Right atrium auricular region (tissue), 2 donors: ENCODE measurements around the gene ZCCHC17. TPM values are rescaled to one million over a fixed set of nuclear protein-coding genes. Genes with fewer than 3 reads are reported as not detected.

ENCODE experiments used
- DNase-seq: peaks from one replicate; pipeline ENCODE4 v3.0.0-alpha.2; 2019; ENCODE audit warnings: low spot score
- H3K27ac ChIP-seq, 2 donors: fragments of 200-600 bp; sonication (generic); 1 replicate in 1 of 2; 2 replicates in 1 of 2; pipeline ENCODE4 v1.5.1; 2016 to 2019
- H3K27me3 ChIP-seq, 2 donors: fragments of 200-600 bp; sonication (generic); one replicate each; pipeline versions ENCODE4 v1.5.1 to v1.6.0; 2017 to 2019
- H3K36me3 ChIP-seq: fragments of 200-600 bp; sonication (generic); one replicate; pipeline ENCODE4 v1.5.1; 2016
- H3K4me1 ChIP-seq, 2 donors: fragments of 200-600 bp; sonication (generic); one replicate each; pipeline versions ENCODE4 v1.5.1 to v1.6.0; 2017 to 2019
- H3K4me3 ChIP-seq, 2 donors: fragments of 200-600 bp; sonication (generic); 1 replicate in 1 of 2; 2 replicates in 1 of 2; pipeline ENCODE4 v1.5.1; 2017 to 2019; ENCODE audit warnings: mild to moderate bottlenecking in 1 of 2, moderate library complexity in 1 of 2
- H3K9me3 ChIP-seq, 2 donors: fragments of 200-600 bp; sonication (generic); one replicate each; pipeline ENCODE4 v1.5.1; 2019
- CTCF ChIP-seq, 2 donors: fragments of 200-600 bp; sonication (generic); IDR thresholded peaks; one replicate each; pipeline ENCODE4 v1.5.1; 2019; ENCODE audit warnings: antibody characterized with exemption in 2 of 2
- total RNA-seq, 2 donors: library from RNA; depleted of rRNA; stranded (reverse); fragments of >200 nt; gene quantifications; one replicate each; pipeline ENCODE4 v1.1.0, GENCODE V29; 2016

ZCCHC17 gene
- total RNA-seq, 2 donors from 2014 or later: 12.7 to 13.3 TPM

- Histone ChIP-seq H3K4me1 (no peaks in the 10 kb centered on the region), H3K27ac (no peak overlapping the region), H3K36me3 (peaks cover 27% of the 10 kb centered on the region), H3K9me3 (no peaks in the 10 kb centered on the region), H3K27me3 (no peaks in the 10 kb centered on the region), H3K4me3 (no peak overlapping the region)
- DNase-seq: no peak
- no peak for TF ChIP-seq CTCF (IDR thresholded peaks at IDR 0.05)
Observed at GRCh38 chr1:31308036-31308435, 11.2 kb downstream of the ZCCHC17 start.

DNA sequence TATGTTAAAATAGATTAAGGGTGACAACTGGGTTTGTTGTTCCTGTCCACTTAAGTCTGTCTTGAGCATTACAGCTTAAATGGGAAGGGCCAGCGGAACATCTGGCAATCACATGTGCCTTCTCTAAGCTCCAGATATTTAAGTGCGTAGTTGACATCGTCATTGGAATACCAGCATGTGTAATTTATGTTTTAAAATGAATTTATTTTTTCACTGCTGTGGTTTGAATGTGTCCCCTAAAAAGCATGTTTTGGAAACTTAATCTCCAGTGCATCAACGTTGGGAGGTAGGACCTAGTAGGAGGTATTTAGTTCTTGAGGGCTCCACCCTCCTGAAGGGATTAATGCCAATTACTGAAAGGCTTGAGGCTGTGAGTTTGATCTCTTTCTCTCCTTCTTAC, 13.4 kb downstream of the ZCCHC17 start:
- Histone ChIP-seq H3K4me1 (no peaks in the 10 kb centered on the region), H3K9me3 (no peaks in the 10 kb centered on the region), H3K4me3 (no peak overlapping the region), H3K36me3 (peaks cover 37% of the 10 kb centered on the region), H3K27ac (no peak overlapping the region), H3K27me3 (no peaks in the 10 kb centered on the region)
- no peak for DNase-seq
- no peak for TF ChIP-seq CTCF (IDR thresholded peaks at IDR 0.05)

- H3K9me3 ChIP-seq: no peaks in the 10 kb centered on the region
- H3K4me3 ChIP-seq: no peak overlapping the region
- TF ChIP-seq CTCF (IDR thresholded peaks at IDR 0.05): no peak
- no peak for DNase-seq
- no peaks in the 10 kb centered on the region for H3K27me3 ChIP-seq
- H3K4me1 ChIP-seq: no peaks in the 10 kb centered on the region
- peaks cover 58% of the 10 kb centered on the region for H3K36me3 ChIP-seq
- H3K27ac ChIP-seq: no peak overlapping the region
Observed at GRCh38 chr1:31315902-31316301, 19.1 kb downstream of the ZCCHC17 start.

DNA sequence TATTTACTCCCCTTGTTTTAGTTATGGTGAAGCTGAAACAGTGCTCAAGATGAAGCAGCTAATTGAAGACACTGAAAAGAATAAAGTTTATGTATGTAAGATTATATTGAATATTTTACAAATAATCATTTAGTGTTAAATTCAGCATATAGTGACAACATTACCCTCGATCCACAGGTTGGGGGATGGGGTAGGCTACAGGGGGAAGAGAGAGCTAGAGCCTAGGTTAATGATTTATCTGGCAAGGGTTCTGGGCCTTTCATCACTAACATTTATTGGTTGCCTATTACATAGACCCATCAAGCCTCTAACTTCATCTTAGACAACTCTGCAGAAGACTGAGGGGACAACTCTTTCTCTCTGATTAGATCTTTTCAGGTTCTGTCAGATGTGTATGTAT, 21.3 kb downstream of the ZCCHC17 start:
- H3K27me3 ChIP-seq: no peaks in the 10 kb centered on the region
- no peak overlapping the region for H3K4me3 ChIP-seq
- no peak for TF ChIP-seq CTCF (IDR thresholded peaks at IDR 0.05)
- no peak overlapping the region for H3K27ac ChIP-seq
- no peak for DNase-seq
- H3K4me1 ChIP-seq: no peaks in the 10 kb centered on the region
- no peaks in the 10 kb centered on the region for H3K9me3 ChIP-seq
- peaks cover 39% of the 10 kb centered on the region for H3K36me3 ChIP-seq

- Histone ChIP-seq H3K27me3 (no peaks in the 10 kb centered on the region), H3K27ac (no peak overlapping the region), H3K4me3 (no peak overlapping the region), H3K36me3 (peaks cover 14% of the 10 kb centered on the region), H3K9me3 (no peaks in the 10 kb centered on the region), H3K4me1 (no peaks in the 10 kb centered on the region)
- DNase-seq: no peak
- no peak for TF ChIP-seq CTCF (IDR thresholded peaks at IDR 0.05)
Observed at GRCh38 chr1:31324093-31324492, 27.3 kb downstream of the ZCCHC17 start.

- H3K4me1 ChIP-seq: no peaks in the 10 kb centered on the region
- no peak for DNase-seq
- H3K4me3 ChIP-seq: no peak overlapping the region
- no peak overlapping the region for H3K27ac ChIP-seq
- no peak for TF ChIP-seq CTCF (IDR thresholded peaks at IDR 0.05)
- no peaks in the 10 kb centered on the region for H3K9me3 ChIP-seq
- H3K36me3 ChIP-seq: peaks cover 9% of the 10 kb centered on the region
- no peaks in the 10 kb centered on the region for H3K27me3 ChIP-seq
Observed at GRCh38 chr1:31324992-31325391, 28.2 kb downstream of the ZCCHC17 start.
